SK-N-SH treated with all-trans-retinoic acid at 6 μM for 48 hours (cell line): ENCODE measurements around the gene FFAR3.

ENCODE experiments used
- ATAC-seq: fragments of 200-7000 bp; cut with Tn5 transposase; 3 replicates; pipeline ENCODE4 v1.9.1; 2020; ENCODE audit warnings: mild to moderate bottlenecking, moderate library complexity
- ARNTL ChIP-seq: fragments of 450-650 bp; formaldehyde crosslinking; IDR thresholded peaks from 2 replicates; pipeline ENCODE4 v1.5.0; 2020; ENCODE audit warnings: low read depth, mild to moderate bottlenecking, moderate library complexity, borderline replicate concordance
- BACH2 ChIP-seq: fragments of 250-450 bp; sonication (Bioruptor Pico); IDR thresholded peaks from 2 replicates; pipeline ENCODE4 v1.9.0; 2021; ENCODE audit warnings: mild to moderate bottlenecking, borderline replicate concordance
- CSDC2 ChIP-seq: fragments of 250-450 bp; sonication (Bioruptor Pico); IDR thresholded peaks from 2 replicates; pipeline ENCODE4 v1.5.0; 2020; ENCODE audit warnings: mild to moderate bottlenecking, moderate library complexity
- CSRNP3 ChIP-seq: fragments of 250-450 bp; sonication (Bioruptor Pico); IDR thresholded peaks from 2 replicates; pipeline ENCODE4 v1.5.1; 2021; ENCODE audit warnings: mild to moderate bottlenecking, moderate library complexity
- ESRRG ChIP-seq: fragments of 250-450 bp; sonication (Bioruptor Pico); IDR thresholded peaks from 2 replicates; pipeline ENCODE4 v1.6.1; 2021; ENCODE audit warnings: mild to moderate bottlenecking
- GLIS3 ChIP-seq: fragments of 250-450 bp; sonication (Bioruptor Pico); IDR thresholded peaks from 2 replicates; pipeline ENCODE4 v1.5.0; 2020; ENCODE audit warnings: mild to moderate bottlenecking, moderate library complexity
- ISL1 ChIP-seq: fragments of 250-450 bp; sonication (Bioruptor Pico); IDR thresholded peaks from 2 replicates; pipeline ENCODE4 v2.1.2; 2022; ENCODE audit warnings: mild to moderate bottlenecking, moderate library complexity
- OSR1 ChIP-seq: fragments of 250-450 bp; sonication (Bioruptor Pico); IDR thresholded peaks from 2 replicates; pipeline ENCODE4 v1.8.0; 2022; ENCODE audit warnings: moderate library complexity, mild to moderate bottlenecking, inconsistent platforms
- PPARA ChIP-seq: fragments of 250-450 bp; sonication (Bioruptor Pico); IDR thresholded peaks from 2 replicates; pipeline ENCODE4 v1.5.0; 2020; ENCODE audit warnings: mild to moderate bottlenecking, borderline replicate concordance
- RARB ChIP-seq: fragments of 250-450 bp; sonication (Bioruptor Pico); IDR thresholded peaks from 2 replicates; pipeline ENCODE4 v1.8.0; 2021; ENCODE audit warnings: mild to moderate bottlenecking, moderate library complexity
- SNAI2 ChIP-seq: fragments of 250-450 bp; sonication (Bioruptor Pico); IDR thresholded peaks from 2 replicates; pipeline ENCODE4 v1.5.0; 2020; ENCODE audit warnings: mild to moderate bottlenecking, moderate library complexity
- TCF4 ChIP-seq: fragments of 250-450 bp; sonication (Bioruptor Pico); IDR thresholded peaks from 2 replicates; pipeline ENCODE4 v1.8.0; 2021; ENCODE audit warnings: mild to moderate bottlenecking, moderate library complexity, borderline replicate concordance
- TOX ChIP-seq: fragments of 250-450 bp; sonication (Bioruptor Pico); IDR thresholded peaks from 2 replicates; pipeline ENCODE4 v1.8.0; 2021; ENCODE audit warnings: mild to moderate bottlenecking, moderate library complexity, borderline replicate concordance
- TSHZ2 ChIP-seq: fragments of 250-450 bp; sonication (Bioruptor Pico); IDR thresholded peaks from 2 replicates; pipeline ENCODE4 v1.5.0; 2020; ENCODE audit warnings: mild to moderate bottlenecking, moderate library complexity
- ZC3H10 ChIP-seq: fragments of 250-450 bp; sonication (Bioruptor Pico); IDR thresholded peaks from 2 replicates; pipeline ENCODE4 v1.5.1; 2021; ENCODE audit warnings: mild to moderate bottlenecking, moderate library complexity
- ZFP3 ChIP-seq: fragments of 250-450 bp; sonication (Bioruptor Pico); IDR thresholded peaks from 2 replicates; pipeline ENCODE4 v1.5.0; 2020; ENCODE audit warnings: mild to moderate bottlenecking, moderate library complexity
- ZFP30 ChIP-seq: fragments of 450-650 bp; formaldehyde crosslinking; IDR thresholded peaks from 2 replicates; pipeline ENCODE4 v1.5.0; 2022; ENCODE audit warnings: mild to moderate bottlenecking, moderate library complexity
- ZNF565 ChIP-seq: fragments of 450-650 bp; formaldehyde crosslinking; conservative IDR thresholded peaks from 2 replicates; pipeline ENCODE4 v1.5.0; 2020; ENCODE audit warnings: low read depth, mild to moderate bottlenecking, moderate library complexity
- ZNF70 ChIP-seq: fragments of 450-650 bp; formaldehyde crosslinking; IDR thresholded peaks from 2 replicates; pipeline ENCODE4 v1.5.0; 2020; ENCODE audit warnings: mild to moderate bottlenecking, moderate library complexity
- ZNF8 ChIP-seq: fragments of 450-650 bp; formaldehyde crosslinking; IDR thresholded peaks from 2 replicates; pipeline ENCODE4 v1.5.0; 2020; ENCODE audit warnings: mild to moderate bottlenecking, moderate library complexity
- TF ChIP-seq, protein P1 (sequence below): fragments of 250-450 bp; sonication (Bioruptor Pico); IDR thresholded peaks from 2 replicates; pipeline ENCODE4 v1.5.1; 2020; ENCODE audit warnings: low read depth, mild to moderate bottlenecking, moderate library complexity
- TF ChIP-seq, protein P2 (sequence below): fragments of 250-450 bp; sonication (Bioruptor Pico); IDR thresholded peaks from 2 replicates; pipeline ENCODE4 v1.8.0; 2021; ENCODE audit warnings: low read depth, mild to moderate bottlenecking, moderate library complexity, borderline replicate concordance

FFAR3 gene

DNA sequence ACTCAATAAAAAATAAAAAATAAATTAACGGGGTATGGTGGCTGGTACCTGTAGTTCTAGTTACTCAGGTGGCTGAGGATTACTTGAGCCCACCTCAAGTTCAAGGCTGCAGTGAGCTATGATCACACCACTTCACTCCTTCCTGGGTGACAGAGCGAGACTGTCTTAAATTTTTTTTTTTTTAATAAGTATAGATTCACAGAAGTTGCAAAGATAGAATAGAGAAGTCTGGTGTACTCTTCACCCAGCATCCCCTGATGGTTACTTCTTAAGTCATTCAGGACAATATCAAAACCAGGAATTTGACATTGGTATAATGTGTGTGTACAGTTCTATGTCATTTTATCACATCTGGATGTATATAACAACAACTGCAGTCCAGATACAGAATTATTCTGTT, 37.0 kb upstream of the FFAR3 start:
- ATAC-seq, result no peak
- no peak for TF ChIP-seq GLIS3 (CRISPR knock-in tag)
- no peak for TF ChIP-seq BACH2 (CRISPR knock-in tag)
- TF ChIP-seq ARNTL (CRISPR knock-in tag), result no peak
- no peak for TF ChIP-seq RARB
- TF ChIP-seq, protein P1, sequence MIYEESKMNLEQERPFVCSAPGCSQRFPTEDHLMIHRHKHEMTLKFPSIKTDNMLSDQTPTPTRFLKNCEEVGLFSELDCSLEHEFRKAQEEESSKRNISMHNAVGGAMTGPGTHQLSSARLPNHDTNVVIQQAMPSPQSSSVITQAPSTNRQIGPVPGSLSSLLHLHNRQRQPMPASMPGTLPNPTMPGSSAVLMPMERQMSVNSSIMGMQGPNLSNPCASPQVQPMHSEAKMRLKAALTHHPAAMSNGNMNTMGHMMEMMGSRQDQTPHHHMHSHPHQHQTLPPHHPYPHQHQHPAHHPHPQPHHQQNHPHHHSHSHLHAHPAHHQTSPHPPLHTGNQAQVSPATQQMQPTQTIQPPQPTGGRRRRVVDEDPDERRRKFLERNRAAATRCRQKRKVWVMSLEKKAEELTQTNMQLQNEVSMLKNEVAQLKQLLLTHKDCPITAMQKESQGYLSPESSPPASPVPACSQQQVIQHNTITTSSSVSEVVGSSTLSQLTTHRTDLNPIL (CRISPR knock-in tag), result no peak
- TF ChIP-seq ISL1 (CRISPR knock-in tag), result no peak
- TF ChIP-seq CSRNP3 (CRISPR knock-in tag), result no peak
- TF ChIP-seq, all 23 proteins: peak for 0

DNA sequence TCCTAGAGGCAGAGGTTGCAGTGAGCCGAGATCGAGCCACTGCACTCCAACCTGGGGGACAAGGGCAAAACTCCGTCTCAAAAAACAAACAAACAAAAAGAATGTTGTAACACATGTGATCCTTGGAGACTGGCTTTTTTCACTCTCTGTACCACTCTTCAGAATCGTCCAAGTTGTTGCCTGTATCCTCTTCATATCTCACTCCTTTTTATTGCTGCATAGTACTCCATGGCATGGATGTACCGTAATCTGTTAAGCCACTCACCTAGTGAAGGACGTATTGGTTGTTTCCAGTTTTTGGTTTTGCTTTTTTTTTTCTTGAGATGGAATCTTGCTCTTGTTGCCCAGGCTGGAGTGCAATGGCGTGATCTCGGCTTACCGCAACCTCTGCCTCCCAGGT, 36.2 kb upstream of the FFAR3 start:
- ATAC-seq, result no peak
- no peak for TF ChIP-seq SNAI2 (CRISPR knock-in tag)
- no peak for TF ChIP-seq TCF4
- peak; percentile 83 for TF ChIP-seq ZNF8 (CRISPR knock-in tag)

DNA sequence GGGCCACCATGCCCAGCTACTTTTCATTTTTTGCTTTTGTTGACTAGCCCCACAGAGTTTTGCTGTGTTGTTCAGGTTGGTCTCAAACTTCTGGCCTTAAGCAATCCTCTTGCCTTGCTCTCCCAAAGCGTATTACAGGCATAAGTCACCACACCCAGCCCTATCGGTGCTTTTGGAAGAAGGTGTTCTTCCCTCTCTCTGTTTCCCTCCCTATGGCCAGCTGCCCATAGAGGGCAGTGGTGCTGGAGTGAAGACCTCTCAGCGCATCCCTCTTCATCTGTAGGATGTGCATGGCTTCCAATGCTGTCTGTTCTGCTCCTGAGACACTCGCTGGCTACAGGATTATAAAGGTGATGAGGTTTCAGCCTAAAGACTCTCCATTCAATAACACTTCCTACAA, 30.6 kb upstream of the FFAR3 start:
- TF ChIP-seq GLIS3 (CRISPR knock-in tag) (no peak), BACH2 (CRISPR knock-in tag) (no peak), ZNF565 (CRISPR knock-in tag) (no peak), ISL1 (CRISPR knock-in tag) (no peak), ZC3H10 (CRISPR knock-in tag) (no peak), ZNF70 (CRISPR knock-in tag) (no peak), PPARA (no peak), ZFP3 (no peak), ZNF8 (CRISPR knock-in tag) (no peak), TSHZ2 (no peak), CSDC2 (CRISPR knock-in tag) (no peak), SNAI2 (CRISPR knock-in tag) (no peak), ESRRG (CRISPR knock-in tag) (no peak)
- peak; percentile 64; the same call in 2 of the 3 replicates for ATAC-seq

- TF ChIP-seq TOX (CRISPR knock-in tag) (no peak), GLIS3 (CRISPR knock-in tag) (no peak)
- ATAC-seq, result no peak
Measured at GRCh38 chr19:35328851-35329285, 29.4 kb upstream of the FFAR3 start, which contains the start of gene CD22. Gene CD22 (plus strand): TSS chr19:35329187. CDS start chr19:35332041, 2,854 bp downstream.

DNA sequence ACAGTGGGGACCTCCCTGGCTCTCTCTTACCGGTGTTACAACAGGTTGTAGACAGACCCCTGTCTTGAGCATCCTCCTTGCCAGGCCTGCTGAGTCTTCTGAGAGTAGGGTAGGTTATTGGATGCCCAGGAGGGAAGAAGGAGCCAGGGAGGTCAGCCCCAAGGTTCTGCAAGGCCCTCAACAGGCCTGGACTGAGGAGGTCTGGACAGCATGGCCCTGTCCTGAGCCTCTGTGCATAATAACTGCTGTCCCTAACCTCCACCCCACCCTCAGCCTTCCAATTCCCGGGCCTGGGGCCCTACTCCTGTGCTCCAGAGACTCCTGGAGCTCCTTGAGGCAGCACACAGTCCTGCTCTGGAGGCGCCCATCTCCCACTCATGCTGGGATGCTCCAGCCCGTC, 28.9 kb upstream of the FFAR3 start:
- no peak; the same call in 2 of the 3 replicates for ATAC-seq
- TF ChIP-seq, protein P1 (CRISPR knock-in tag), result no peak
- TF ChIP-seq, protein P2, sequence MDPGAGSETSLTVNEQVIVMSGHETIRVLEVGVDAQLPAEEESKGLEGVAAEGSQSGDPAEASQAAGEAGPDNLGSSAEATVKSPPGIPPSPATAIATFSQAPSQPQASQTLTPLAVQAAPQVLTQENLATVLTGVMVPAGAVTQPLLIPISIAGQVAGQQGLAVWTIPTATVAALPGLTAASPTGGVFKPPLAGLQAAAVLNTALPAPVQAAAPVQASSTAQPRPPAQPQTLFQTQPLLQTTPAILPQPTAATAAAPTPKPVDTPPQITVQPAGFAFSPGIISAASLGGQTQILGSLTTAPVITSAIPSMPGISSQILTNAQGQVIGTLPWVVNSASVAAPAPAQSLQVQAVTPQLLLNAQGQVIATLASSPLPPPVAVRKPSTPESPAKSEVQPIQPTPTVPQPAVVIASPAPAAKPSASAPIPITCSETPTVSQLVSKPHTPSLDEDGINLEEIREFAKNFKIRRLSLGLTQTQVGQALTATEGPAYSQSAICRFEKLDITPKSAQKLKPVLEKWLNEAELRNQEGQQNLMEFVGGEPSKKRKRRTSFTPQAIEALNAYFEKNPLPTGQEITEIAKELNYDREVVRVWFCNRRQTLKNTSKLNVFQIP (CRISPR knock-in tag), result no peak
- TF ChIP-seq OSR1 (no peak), ARNTL (CRISPR knock-in tag) (no peak), TCF4 (no peak), ZFP3 (no peak), SNAI2 (CRISPR knock-in tag) (no peak), ZFP30 (CRISPR knock-in tag) (no peak), GLIS3 (CRISPR knock-in tag) (no peak), ESRRG (CRISPR knock-in tag) (no peak), TOX (CRISPR knock-in tag) (no peak), TSHZ2 (no peak), BACH2 (CRISPR knock-in tag) (no peak)
